ENCODE data around the gene IRS4.
A peak's percentile ranks its signal among the peaks of the same experiment; 100 is the strongest.

Gene IRS4

DNA sequence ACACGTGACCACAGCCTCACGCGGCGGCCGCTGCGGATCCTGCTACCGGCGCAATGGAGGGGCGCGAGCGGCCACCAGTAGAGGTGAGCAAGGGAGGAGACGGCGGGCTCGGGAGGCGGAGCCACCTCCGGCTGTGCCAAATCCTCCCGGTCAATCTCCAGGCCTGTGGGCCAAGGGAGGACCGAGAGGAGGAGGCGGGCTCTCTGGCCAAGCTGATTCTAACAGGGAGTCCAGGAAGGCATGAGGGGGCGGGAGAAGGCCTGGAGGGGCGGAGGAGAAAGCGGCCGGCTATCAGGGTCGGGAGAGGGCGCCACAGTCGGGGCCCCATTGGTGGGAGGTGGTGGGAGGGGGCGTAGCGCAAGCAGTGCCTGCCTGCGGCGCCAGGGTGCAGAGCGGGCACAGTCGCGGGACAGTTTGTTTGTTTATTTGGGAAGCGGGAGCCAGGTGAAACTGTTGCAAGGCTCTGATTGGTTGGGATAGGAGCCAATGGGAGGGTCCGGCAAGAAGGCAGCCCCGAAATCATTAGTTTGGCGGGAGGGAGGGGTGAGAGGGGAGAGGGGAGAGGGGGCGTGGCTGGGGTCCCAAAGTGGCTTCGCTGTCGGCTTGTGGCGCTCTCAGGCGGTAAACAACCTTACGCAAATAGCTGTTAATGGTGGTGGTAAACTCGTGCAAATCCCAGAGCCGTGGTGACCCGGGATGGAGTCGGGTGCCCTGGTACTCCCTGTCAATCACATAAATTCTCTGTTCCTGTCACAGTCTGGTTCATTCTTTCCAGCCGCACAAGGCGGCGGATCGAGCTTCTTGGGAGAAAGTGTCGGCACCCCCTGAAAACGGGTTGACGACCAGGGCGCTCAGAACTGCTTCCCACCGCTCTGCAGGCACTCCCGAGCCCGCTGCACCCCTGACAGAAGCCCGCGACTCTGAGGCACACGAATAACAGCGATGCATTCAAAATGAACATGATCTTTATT lies at the start of gene IRS4:
IRS4 (minus strand) TSS at position 55 of the 971 bp plus-strand sequence.
- no peak within 1 kb of the TSS for H3K9ac ChIP-seq (ENCODE audit: low read length)
- H3K27me3 ChIP-seq (ENCODE audit: control insufficient read depth in 1 of 2, insufficient read depth in 2 of 2, low read length in 2 of 2): peaks cover 32 to 60% of the 10 kb centered on the region in 2 donors
- H3K4me1 ChIP-seq (ENCODE audit: insufficient read depth, low read length): no peaks in the 10 kb centered on the region
- no peaks in the 10 kb centered on the region for H3K9me3 ChIP-seq (ENCODE audit: low read length)
- peak within 1 kb of the TSS in 1 of 2 donors; percentile 34 for H3K4me3 ChIP-seq (ENCODE audit: low read depth in 1 of 2, low read length in 2 of 2)
- no peak within 1 kb of the TSS for H3K27ac ChIP-seq (ENCODE audit: low read depth, low read length)
- H3K36me3 ChIP-seq (ENCODE audit: insufficient read depth, low read length): no peaks in the 10 kb centered on the region

GRCh38 chrX:108772549-108772948 lies 36.2 kb upstream of the IRS4 start:
- Histone ChIP-seq H3K9me3 (ENCODE audit: low read length) (no peaks in the 10 kb centered on the region), H3K27me3 (ENCODE audit: control insufficient read depth in 1 of 2, insufficient read depth in 2 of 2, low read length in 2 of 2) (no peaks in the 10 kb centered on the region), H3K27ac (ENCODE audit: low read depth, low read length) (no peak overlapping the region), H3K36me3 (ENCODE audit: insufficient read depth, low read length) (no peaks in the 10 kb centered on the region), H3K4me1 (ENCODE audit: insufficient read depth, low read length) (no peaks in the 10 kb centered on the region), H3K9ac (ENCODE audit: low read length) (no peak overlapping the region), H3K4me3 (ENCODE audit: low read depth in 1 of 2, low read length in 2 of 2) (no peak overlapping the region)

DNA sequence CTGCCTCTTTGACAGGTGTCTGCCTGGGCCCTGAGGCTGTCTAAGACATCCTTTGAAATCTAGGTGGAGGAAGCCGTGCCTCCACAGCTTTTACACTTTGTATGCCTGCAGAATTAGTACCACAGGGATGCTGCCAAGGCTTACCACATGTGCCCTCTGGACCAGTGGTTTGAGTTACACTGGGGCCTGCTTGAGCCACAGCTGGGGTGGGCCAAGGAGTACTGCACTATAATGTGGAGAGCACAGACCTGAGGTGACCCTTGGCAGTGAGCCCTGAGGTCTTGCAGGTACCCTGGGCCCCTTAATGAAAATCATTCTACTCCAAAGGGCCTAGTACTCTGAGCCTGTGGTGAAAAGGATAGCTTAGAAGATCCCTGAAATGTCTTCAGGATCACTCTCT lies 27.2 kb upstream of the IRS4 start:
- Histone ChIP-seq H3K27ac (ENCODE audit: low read depth, low read length) (no peak overlapping the region), H3K4me1 (ENCODE audit: insufficient read depth, low read length) (no peaks in the 10 kb centered on the region), H3K4me3 (ENCODE audit: low read depth in 1 of 2, low read length in 2 of 2) (no peak overlapping the region), H3K9me3 (ENCODE audit: low read length) (no peaks in the 10 kb centered on the region), H3K9ac (ENCODE audit: low read length) (no peak overlapping the region), H3K27me3 (ENCODE audit: control insufficient read depth in 1 of 2, insufficient read depth in 2 of 2, low read length in 2 of 2) (no peaks in the 10 kb centered on the region), H3K36me3 (ENCODE audit: insufficient read depth, low read length) (no peaks in the 10 kb centered on the region)

DNA sequence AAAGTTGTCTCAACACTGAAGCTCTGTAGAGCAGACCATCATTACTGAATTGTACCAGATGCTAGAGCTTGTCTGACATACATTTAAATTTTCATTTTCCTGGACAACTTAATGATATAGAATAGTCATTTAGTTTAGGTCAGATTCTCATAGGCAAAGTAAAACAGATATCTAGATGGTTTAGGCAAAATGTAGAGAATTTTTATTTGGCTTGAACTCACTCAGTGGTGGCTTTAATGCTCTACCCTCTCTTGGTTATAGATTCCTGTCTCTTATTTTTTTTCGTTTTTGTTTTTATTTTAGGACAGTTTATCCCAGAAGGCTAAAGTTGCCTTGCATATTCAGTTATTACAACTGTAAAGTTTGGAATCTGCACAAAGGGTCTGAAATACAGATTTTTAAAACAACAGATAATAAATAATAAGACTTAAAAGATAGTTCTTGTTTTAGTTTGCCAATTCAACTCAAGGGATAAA lies 4.0 kb upstream of the IRS4 start:
- Histone ChIP-seq H3K4me3 (ENCODE audit: low read depth in 1 of 2, low read length in 2 of 2) (no peak overlapping the region), H3K27me3 (ENCODE audit: control insufficient read depth in 1 of 2, insufficient read depth in 2 of 2, low read length in 2 of 2) (peaks cover 20 to 42% of the 10 kb centered on the region in 2 donors), H3K27ac (ENCODE audit: low read depth, low read length) (no peak overlapping the region), H3K4me1 (ENCODE audit: insufficient read depth, low read length) (no peaks in the 10 kb centered on the region), H3K36me3 (ENCODE audit: insufficient read depth, low read length) (no peaks in the 10 kb centered on the region), H3K9me3 (ENCODE audit: low read length) (no peaks in the 10 kb centered on the region), H3K9ac (ENCODE audit: low read length) (no peak overlapping the region)

DNA sequence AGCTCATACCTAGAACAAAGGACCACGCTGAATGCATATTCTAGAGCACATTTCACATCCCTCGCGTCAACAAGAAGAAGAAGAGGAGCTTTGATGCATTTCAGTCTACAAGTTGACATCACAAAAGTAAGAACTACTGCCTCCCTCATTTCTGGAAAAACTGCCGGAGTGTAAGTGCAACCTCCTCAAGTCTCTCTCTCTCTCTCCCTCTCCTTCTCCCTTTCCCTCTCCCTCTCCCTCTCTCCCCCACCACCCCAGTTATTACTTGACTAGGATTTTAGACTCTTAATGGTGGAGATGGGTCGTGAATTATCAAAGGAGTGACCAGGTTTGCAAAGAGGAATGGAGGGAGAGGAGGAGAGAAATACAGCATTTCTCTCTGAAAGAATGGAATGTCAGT lies 1.4 kb upstream of the IRS4 start:
- Histone ChIP-seq H3K9ac (ENCODE audit: low read length) (no peak overlapping the region), H3K9me3 (ENCODE audit: low read length) (no peaks in the 10 kb centered on the region), H3K36me3 (ENCODE audit: insufficient read depth, low read length) (no peaks in the 10 kb centered on the region), H3K27me3 (ENCODE audit: control insufficient read depth in 1 of 2, insufficient read depth in 2 of 2, low read length in 2 of 2) (peaks cover 32 to 60% of the 10 kb centered on the region in 2 donors), H3K27ac (ENCODE audit: low read depth, low read length) (no peak overlapping the region), H3K4me1 (ENCODE audit: insufficient read depth, low read length) (no peaks in the 10 kb centered on the region), H3K4me3 (ENCODE audit: low read depth in 1 of 2, low read length in 2 of 2) (no peak overlapping the region)

GRCh38 chrX:108735679-108736508 lies 469 bp downstream of the IRS4 start:
- H3K36me3 ChIP-seq (ENCODE audit: insufficient read depth, low read length): no peaks in the 10 kb centered on the region
- H3K9me3 ChIP-seq (ENCODE audit: low read length): no peaks in the 10 kb centered on the region
- H3K4me3 ChIP-seq (ENCODE audit: low read depth in 1 of 2, low read length in 2 of 2): peak overlapping the region in 1 of 2 donors; percentile 34
- peaks cover 32 to 65% of the 10 kb centered on the region in 2 donors for H3K27me3 ChIP-seq (ENCODE audit: control insufficient read depth in 1 of 2, insufficient read depth in 2 of 2, low read length in 2 of 2)
- no peak overlapping the region for H3K27ac ChIP-seq (ENCODE audit: low read depth, low read length)
- H3K4me1 ChIP-seq (ENCODE audit: insufficient read depth, low read length): no peaks in the 10 kb centered on the region
- H3K9ac ChIP-seq (ENCODE audit: low read length): no peak overlapping the region

DNA sequence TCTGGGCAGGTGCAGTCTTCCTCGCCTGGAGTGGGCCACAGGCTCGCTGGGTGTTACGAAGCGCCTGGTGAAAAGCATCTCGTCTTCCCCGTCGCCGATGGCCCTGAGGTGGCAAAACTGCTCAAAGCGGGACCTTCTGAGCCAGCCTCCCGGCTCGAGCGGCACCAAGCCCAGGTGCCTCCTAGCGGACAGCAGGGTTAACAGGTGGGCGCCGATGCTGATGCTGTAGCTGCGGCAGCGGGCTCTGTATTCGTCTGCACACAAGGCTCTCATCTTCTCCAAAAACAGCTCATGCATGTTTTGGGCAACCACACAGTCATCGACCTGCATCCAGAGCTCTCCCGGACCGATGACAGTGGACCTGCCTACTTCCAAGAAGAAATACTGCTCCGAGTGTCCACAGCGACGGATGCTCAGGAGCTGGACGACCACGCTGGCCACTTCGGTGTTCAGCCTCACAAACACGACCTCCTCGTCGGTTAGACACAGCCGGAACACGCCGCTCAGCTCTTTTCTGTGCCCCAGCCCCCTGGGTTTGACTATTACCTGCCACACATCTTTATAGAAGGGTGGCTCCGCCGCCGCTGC lies 1.2 kb downstream of the IRS4 start:
- Histone ChIP-seq H3K27me3 (ENCODE audit: control insufficient read depth in 1 of 2, insufficient read depth in 2 of 2, low read length in 2 of 2) (peaks cover 32 to 62% of the 10 kb centered on the region in 2 donors), H3K9ac (ENCODE audit: low read length) (no peak overlapping the region), H3K27ac (ENCODE audit: low read depth, low read length) (no peak overlapping the region), H3K9me3 (ENCODE audit: low read length) (no peaks in the 10 kb centered on the region), H3K36me3 (ENCODE audit: insufficient read depth, low read length) (no peaks in the 10 kb centered on the region), H3K4me1 (ENCODE audit: insufficient read depth, low read length) (no peaks in the 10 kb centered on the region), H3K4me3 (ENCODE audit: low read depth in 1 of 2, low read length in 2 of 2) (no peak overlapping the region)

DNA sequence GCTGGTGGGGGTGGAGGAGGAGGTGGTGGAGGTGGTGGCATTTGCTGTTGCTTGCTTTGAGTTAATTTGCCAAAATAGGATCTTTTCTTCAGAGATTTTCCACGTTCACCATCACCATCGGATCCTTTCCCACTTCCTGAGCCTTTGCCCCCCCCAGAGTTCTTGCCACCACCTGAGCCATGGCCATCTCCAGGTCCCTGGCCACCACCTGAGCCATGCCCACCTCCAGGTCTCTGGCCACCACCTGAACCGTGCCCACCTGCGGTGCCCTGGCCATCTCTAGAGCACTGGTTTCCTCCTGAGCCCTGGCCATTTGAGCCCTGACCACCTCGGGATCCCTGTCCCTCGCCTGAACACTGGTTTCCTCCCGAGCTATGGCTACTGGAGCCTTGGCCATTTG lies 1.9 kb downstream of the IRS4 start:
- H3K27ac ChIP-seq (ENCODE audit: low read depth, low read length): no peak overlapping the region
- no peak overlapping the region for H3K9ac ChIP-seq (ENCODE audit: low read length)
- no peaks in the 10 kb centered on the region for H3K4me1 ChIP-seq (ENCODE audit: insufficient read depth, low read length)
- no peak overlapping the region for H3K4me3 ChIP-seq (ENCODE audit: low read depth in 1 of 2, low read length in 2 of 2)
- no peaks in the 10 kb centered on the region for H3K9me3 ChIP-seq (ENCODE audit: low read length)
- no peaks in the 10 kb centered on the region for H3K36me3 ChIP-seq (ENCODE audit: insufficient read depth, low read length)
- H3K27me3 ChIP-seq (ENCODE audit: control insufficient read depth in 1 of 2, insufficient read depth in 2 of 2, low read length in 2 of 2): peaks cover 32 to 59% of the 10 kb centered on the region in 2 donors

- Histone ChIP-seq H3K27me3 (ENCODE audit: control insufficient read depth in 1 of 2, insufficient read depth in 2 of 2, low read length in 2 of 2) (peaks cover 25 to 48% of the 10 kb centered on the region in 2 donors), H3K4me1 (ENCODE audit: insufficient read depth, low read length) (no peaks in the 10 kb centered on the region), H3K36me3 (ENCODE audit: insufficient read depth, low read length) (no peaks in the 10 kb centered on the region), H3K4me3 (ENCODE audit: low read depth in 1 of 2, low read length in 2 of 2) (no peak overlapping the region), H3K9me3 (ENCODE audit: low read length) (no peaks in the 10 kb centered on the region), H3K9ac (ENCODE audit: low read length) (no peak overlapping the region), H3K27ac (ENCODE audit: low read depth, low read length) (no peak overlapping the region)
Observed at GRCh38 chrX:108732630-108733321, 3.6 kb downstream of the IRS4 start.

- no peak overlapping the region for H3K27ac ChIP-seq (ENCODE audit: low read depth, low read length)
- no peaks in the 10 kb centered on the region for H3K9me3 ChIP-seq (ENCODE audit: low read length)
- no peak overlapping the region for H3K4me3 ChIP-seq (ENCODE audit: low read depth in 1 of 2, low read length in 2 of 2)
- peaks cover 12 to 32% of the 10 kb centered on the region in 2 donors for H3K27me3 ChIP-seq (ENCODE audit: control insufficient read depth in 1 of 2, insufficient read depth in 2 of 2, low read length in 2 of 2)
- no peaks in the 10 kb centered on the region for H3K4me1 ChIP-seq (ENCODE audit: insufficient read depth, low read length)
- H3K9ac ChIP-seq (ENCODE audit: low read length): no peak overlapping the region
- no peaks in the 10 kb centered on the region for H3K36me3 ChIP-seq (ENCODE audit: insufficient read depth, low read length)
Observed at GRCh38 chrX:108731153-108731552, 5.2 kb downstream of the IRS4 start.

Measured in muscle layer of colon (tissue), 2 donors.